Measurements from ENCODE around the gene CCR4. TPM values are rescaled to one million over a fixed set of nuclear protein-coding genes. Genes with fewer than 3 reads are reported as not detected.

CCR4 gene
- 2.3 and 2.6 TPM in 2 replicates for total RNA-seq

DNA sequence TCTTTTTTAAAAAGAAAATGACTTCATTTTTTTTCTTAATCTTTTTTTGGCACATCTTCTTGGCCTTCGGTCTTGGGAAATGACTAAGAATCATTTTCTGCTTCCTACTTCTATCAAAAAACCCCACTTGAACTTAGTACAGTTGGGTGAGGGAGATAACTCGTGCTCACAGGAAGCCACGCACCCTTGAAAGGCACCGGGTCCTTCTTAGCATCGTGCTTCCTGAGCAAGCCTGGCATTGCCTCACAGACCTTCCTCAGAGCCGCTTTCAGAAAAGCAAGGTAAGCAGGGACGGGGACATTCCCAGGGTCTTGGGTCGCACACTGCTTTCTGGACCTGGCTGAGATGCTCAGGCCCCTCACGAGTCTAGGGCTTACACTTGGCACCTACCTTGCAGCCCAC is at the start of gene CCR4:
Gene CCR4 (plus strand): TSS at position 235 of the 402 bp plus-strand sequence. CDS start 1,779 bp downstream, outside the sequence.

Other genes starting within 250 kb of the CCR4 start
- gene TRIM71, start 133.6 kb upstream of the CCR4 start, total RNA-seq = not detected in 2 replicates
- gene GLB1, start 145.5 kb downstream of the CCR4 start, total RNA-seq = 66.0 and 71.8 TPM in 2 replicates
- gene TMPPE, start 145.5 kb downstream of the CCR4 start, total RNA-seq = 6.9 and 8.0 TPM in 2 replicates
- 150 and 188 TPM in 2 replicates for gene CRTAP, start 162.4 kb downstream of the CCR4 start, total RNA-seq